HepG2 (cell line): ENCODE measurements around the gene OR52K1.

Experiments
- FOXM1 ChIP-seq: sonication (generic); formaldehyde crosslinking; IDR thresholded peaks from 2 replicates; pipeline ENCODE4 v1.5.0; 2020; ENCODE audit warnings: missing genetic modification reagents
- HNRNPL ChIP-seq: fragments of 200-400 bp; formaldehyde crosslinking; IDR thresholded peaks from 2 replicates; pipeline ENCODE4 v1.6.1; 2017; ENCODE audit warnings: mild to moderate bottlenecking, low read depth, low read length
- NR2C2 ChIP-seq: sonication (generic); formaldehyde crosslinking; IDR thresholded peaks from 2 replicates; pipeline ENCODE4 v1.4.0; 2020; ENCODE audit warnings: missing genetic modification reagents, mild to moderate bottlenecking, moderate library complexity, borderline replicate concordance
- ZNF24 ChIP-seq: fragments of 450-650 bp; IDR thresholded peaks from 2 replicates; pipeline ENCODE4 v1.6.1; 2017; ENCODE audit warnings: antibody characterized with exemption, mild to moderate bottlenecking
- ZNF562 ChIP-seq: sonication (generic); formaldehyde crosslinking; IDR thresholded peaks from 2 replicates; pipeline ENCODE4 v1.8.0; 2022; ENCODE audit warnings: missing genetic modification reagents, borderline replicate concordance
- TF ChIP-seq, protein P1 (sequence below): sonication (generic); formaldehyde crosslinking; IDR thresholded peaks from 2 replicates; pipeline ENCODE4 v1.4.0; 2020; ENCODE audit warnings: missing genetic modification reagents
- TF ChIP-seq, protein P2 (sequence below), 2 experiments: IDR thresholded peaks; 2 replicates each; pipeline ENCODE4 v1.6.1; 2011 to 2012; ENCODE audit warnings: low read length in 2 of 2, borderline replicate concordance in 1 of 2, low read depth in 1 of 2, mild to moderate bottlenecking in 1 of 2, moderate library complexity in 1 of 2
- TF ChIP-seq, protein P3 (sequence below): sonication (generic); formaldehyde crosslinking; IDR thresholded peaks from 2 replicates; pipeline ENCODE4 v1.5.0; 2020; ENCODE audit warnings: mild to moderate bottlenecking, missing genetic modification reagents, moderate library complexity

DNA sequence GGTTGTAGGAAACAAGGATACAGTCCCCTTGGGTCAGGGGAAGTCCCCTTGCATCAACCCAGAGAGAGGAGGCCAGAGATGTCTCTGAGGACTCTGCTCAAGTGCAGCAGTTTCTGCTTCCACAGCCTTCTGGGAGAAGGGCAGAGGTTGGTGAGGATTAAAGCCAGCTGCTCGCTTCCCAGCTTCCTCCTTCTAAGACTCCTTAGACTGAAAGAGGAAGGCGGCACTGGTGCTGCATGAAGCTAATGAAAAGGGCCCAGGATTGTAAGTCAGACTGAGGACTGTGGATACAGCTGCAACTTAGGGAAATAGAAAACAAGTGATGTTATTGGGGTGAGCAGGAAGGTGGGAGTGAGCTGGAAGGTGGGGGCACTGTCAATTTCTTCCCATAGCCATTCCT lies at the start of gene OR52K1:
- TF ChIP-seq, protein P1, sequence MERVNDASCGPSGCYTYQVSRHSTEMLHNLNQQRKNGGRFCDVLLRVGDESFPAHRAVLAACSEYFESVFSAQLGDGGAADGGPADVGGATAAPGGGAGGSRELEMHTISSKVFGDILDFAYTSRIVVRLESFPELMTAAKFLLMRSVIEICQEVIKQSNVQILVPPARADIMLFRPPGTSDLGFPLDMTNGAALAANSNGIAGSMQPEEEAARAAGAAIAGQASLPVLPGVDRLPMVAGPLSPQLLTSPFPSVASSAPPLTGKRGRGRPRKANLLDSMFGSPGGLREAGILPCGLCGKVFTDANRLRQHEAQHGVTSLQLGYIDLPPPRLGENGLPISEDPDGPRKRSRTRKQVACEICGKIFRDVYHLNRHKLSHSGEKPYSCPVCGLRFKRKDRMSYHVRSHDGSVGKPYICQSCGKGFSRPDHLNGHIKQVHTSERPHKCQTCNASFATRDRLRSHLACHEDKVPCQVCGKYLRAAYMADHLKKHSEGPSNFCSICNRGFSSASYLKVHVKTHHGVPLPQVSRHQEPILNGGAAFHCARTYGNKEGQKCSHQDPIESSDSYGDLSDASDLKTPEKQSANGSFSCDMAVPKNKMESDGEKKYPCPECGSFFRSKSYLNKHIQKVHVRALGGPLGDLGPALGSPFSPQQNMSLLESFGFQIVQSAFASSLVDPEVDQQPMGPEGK = no peak
- TF ChIP-seq FOXM1 (no peak), ZNF562 (CRISPR knock-in tag) (no peak), NR2C2 (no peak), ZNF24 (no peak), HNRNPL (no peak)
- TF ChIP-seq, protein P2, sequence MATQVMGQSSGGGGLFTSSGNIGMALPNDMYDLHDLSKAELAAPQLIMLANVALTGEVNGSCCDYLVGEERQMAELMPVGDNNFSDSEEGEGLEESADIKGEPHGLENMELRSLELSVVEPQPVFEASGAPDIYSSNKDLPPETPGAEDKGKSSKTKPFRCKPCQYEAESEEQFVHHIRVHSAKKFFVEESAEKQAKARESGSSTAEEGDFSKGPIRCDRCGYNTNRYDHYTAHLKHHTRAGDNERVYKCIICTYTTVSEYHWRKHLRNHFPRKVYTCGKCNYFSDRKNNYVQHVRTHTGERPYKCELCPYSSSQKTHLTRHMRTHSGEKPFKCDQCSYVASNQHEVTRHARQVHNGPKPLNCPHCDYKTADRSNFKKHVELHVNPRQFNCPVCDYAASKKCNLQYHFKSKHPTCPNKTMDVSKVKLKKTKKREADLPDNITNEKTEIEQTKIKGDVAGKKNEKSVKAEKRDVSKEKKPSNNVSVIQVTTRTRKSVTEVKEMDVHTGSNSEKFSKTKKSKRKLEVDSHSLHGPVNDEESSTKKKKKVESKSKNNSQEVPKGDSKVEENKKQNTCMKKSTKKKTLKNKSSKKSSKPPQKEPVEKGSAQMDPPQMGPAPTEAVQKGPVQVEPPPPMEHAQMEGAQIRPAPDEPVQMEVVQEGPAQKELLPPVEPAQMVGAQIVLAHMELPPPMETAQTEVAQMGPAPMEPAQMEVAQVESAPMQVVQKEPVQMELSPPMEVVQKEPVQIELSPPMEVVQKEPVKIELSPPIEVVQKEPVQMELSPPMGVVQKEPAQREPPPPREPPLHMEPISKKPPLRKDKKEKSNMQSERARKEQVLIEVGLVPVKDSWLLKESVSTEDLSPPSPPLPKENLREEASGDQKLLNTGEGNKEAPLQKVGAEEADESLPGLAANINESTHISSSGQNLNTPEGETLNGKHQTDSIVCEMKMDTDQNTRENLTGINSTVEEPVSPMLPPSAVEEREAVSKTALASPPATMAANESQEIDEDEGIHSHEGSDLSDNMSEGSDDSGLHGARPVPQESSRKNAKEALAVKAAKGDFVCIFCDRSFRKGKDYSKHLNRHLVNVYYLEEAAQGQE (IDR thresholded peaks at IDR 0.05; ENCODE audit: borderline replicate concordance in 1 of 2, low read depth in 1 of 2, low read length in 2 of 2) = no peak
- TF ChIP-seq, protein P3, sequence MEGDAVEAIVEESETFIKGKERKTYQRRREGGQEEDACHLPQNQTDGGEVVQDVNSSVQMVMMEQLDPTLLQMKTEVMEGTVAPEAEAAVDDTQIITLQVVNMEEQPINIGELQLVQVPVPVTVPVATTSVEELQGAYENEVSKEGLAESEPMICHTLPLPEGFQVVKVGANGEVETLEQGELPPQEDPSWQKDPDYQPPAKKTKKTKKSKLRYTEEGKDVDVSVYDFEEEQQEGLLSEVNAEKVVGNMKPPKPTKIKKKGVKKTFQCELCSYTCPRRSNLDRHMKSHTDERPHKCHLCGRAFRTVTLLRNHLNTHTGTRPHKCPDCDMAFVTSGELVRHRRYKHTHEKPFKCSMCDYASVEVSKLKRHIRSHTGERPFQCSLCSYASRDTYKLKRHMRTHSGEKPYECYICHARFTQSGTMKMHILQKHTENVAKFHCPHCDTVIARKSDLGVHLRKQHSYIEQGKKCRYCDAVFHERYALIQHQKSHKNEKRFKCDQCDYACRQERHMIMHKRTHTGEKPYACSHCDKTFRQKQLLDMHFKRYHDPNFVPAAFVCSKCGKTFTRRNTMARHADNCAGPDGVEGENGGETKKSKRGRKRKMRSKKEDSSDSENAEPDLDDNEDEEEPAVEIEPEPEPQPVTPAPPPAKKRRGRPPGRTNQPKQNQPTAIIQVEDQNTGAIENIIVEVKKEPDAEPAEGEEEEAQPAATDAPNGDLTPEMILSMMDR (CRISPR knock-in tag) = no peak
